Measurements from ENCODE around the gene NUDT1.

GRCh38 chr7:2209961-2210323 is 32.1 kb upstream of the NUDT1 start:
- TF ChIP-seq POLR2A (IDR thresholded peaks at IDR 0.05): no peak
- TF ChIP-seq CTCF (IDR thresholded peaks at IDR 0.05): no peak

Measured in gastroesophageal sphincter (tissue), 3 donors.